Calu3 (cell line): ENCODE data around the gene CDC34. TPM values are rescaled to one million over a fixed set of nuclear protein-coding genes. Genes with fewer than 3 reads are reported as not detected.

Experiments used
- Bru-seq: library from RNA; stranded (reverse); fragments of 400-500 nt; gene quantifications from one replicate; lab custom pipeline; 2021; lab: Mats Ljungman, UMichigan
- BruChase-seq, 2 experiments: library from RNA; stranded (reverse); fragments of 400-500 nt; gene quantifications; one replicate each; lab custom pipeline; 2021; lab: Mats Ljungman, UMichigan
- BruUV-seq: library from RNA; stranded (reverse); fragments of 400-500 nt; replicated peaks from 2 replicates; lab custom pipeline; 2021; lab: Mats Ljungman, UMichigan
- CTCF ChIA-PET: fragments of 300-600 bp; sonication (Branson Sonifier 250); formaldehyde crosslinking; loops from one replicate; lab custom pipeline; 2022; ENCODE audit warnings: antibody characterized with exemption; lab: Charles Lee
- DNase-seq: peaks from one replicate; pipeline ENCODE4 v3.0.0; 2022
- H3K27ac Mint-ChIP-seq: one replicate; pipeline ENCODE4 v1.8.0; 2022; ENCODE audit warnings: mixed read lengths; ENCODE audit not compliant: unreplicated experiment
- H3K27me3 Mint-ChIP-seq: one replicate; pipeline ENCODE4 v1.8.0; 2022; ENCODE audit warnings: mixed read lengths; ENCODE audit not compliant: unreplicated experiment
- H3K36me3 Mint-ChIP-seq: one replicate; pipeline ENCODE4 v1.8.0; 2022; ENCODE audit warnings: mild to moderate bottlenecking, moderate library complexity, mixed read lengths; ENCODE audit not compliant: insufficient read depth, unreplicated experiment
- H3K4me1 Mint-ChIP-seq: one replicate; pipeline ENCODE4 v1.8.0; 2022; ENCODE audit warnings: mild to moderate bottlenecking, low read depth, mixed read lengths; ENCODE audit not compliant: unreplicated experiment
- H3K4me3 Mint-ChIP-seq: one replicate; pipeline ENCODE4 v1.8.0; 2022; ENCODE audit warnings: mild to moderate bottlenecking, low read depth, moderate library complexity, mixed read lengths; ENCODE audit not compliant: unreplicated experiment
- H3K9me3 Mint-ChIP-seq: one replicate; pipeline ENCODE4 v1.8.0; 2022; ENCODE audit warnings: low read depth, mixed read lengths; ENCODE audit not compliant: unreplicated experiment
- intact Hi-C: fragments of 100-400 bp; cut with micrococcal nuclease; formaldehyde crosslinking; loops from one replicate; pipeline ENCODE4 v1.10.0; 2022; ENCODE audit not compliant: unreplicated experiment
- long read RNA-seq: library from polyadenylated mRNA; stranded (forward); transcript quantifications from one replicate; pipeline ENCODE4 v2.0.0, GENCODE V29; 2022
- total RNA-seq: library from RNA; stranded (reverse); gene quantifications from 2 replicates; pipeline ENCODE4 v1.2.3, GENCODE V29; 2022
- TF ChIP-seq, protein P1 (sequence below): fragments of 200-600 bp; IDR thresholded peaks from one replicate; pipeline ENCODE4 v1.8.0; 2022; ENCODE audit warnings: antibody characterized with exemption; ENCODE audit not compliant: unreplicated experiment

The CDC34 gene
- total RNA-seq: 46.1 and 50.6 TPM in 2 replicates
- Bru-seq, nascent RNA: percentile 50 among the genes with signal in this experiment
- percentile 63 among the genes with signal in this experiment for BruChase-seq, experiment 1, labeled RNA remaining after a 6-hour chase
- percentile 58 among the genes with signal in this experiment for BruChase-seq, experiment 2, labeled RNA remaining after a 2-hour chase
- long read RNA-seq, transcript CDC34-202 (5 exons, 1,147 nt): minor isoform, 10 of 124 reads
- long read RNA-seq, transcript CDC34-201 (5 exons, 1,471 nt): major isoform, 88 of 124 reads
- long read RNA-seq, partial matches to known transcripts: 14 of 124 reads
- long read RNA-seq, other reads (novel, unspliced or antisense): 11 of 124 reads

DNA sequence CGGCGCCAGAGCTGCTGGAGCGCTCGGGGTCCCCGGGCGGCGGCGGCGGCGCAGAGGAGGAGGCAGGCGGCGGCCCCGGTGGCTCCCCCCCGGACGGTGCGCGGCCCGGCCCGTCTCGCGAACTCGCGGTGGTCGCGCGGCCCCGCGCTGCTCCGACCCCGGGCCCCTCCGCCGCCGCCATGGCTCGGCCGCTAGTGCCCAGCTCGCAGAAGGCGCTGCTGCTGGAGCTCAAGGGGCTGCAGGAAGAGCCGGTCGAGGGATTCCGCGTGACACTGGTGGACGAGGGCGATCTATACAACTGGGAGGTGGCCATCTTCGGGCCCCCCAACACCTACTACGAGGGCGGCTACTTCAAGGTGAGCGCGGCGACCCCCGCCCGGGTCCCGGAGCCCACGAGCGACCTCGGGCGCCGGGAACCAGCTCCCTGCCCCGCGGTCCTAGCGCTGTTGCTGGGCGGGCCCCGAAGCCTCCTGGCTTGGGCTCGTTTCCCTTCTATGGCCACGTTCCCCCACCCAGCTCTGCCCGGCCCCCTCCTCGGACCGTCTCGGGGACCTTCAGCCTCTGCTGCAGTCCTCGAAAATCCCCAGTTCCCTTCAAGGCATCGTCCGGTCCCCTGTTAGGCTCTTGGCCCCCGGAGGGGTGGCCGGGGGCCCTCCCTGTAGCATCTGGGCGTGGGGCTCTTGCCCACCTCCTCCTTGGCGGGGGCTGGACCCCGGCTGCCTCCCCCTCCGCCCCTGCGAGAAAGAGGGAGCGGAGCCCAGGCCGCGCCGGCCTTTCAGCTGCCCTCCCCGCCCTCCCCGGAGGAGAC, at the start of gene CDC34:
Gene CDC34 (plus strand): TSS at position 8 of the 808 bp plus-strand sequence. CDS start 172 bp downstream, at position 180.
- CTCF ChIA-PET: interaction anchor here (1.0 kb wide), 1 partner anchor 21 kb away, joined by 3 read pairs; no protein-coding TSS in a partner anchor
- H3K27me3 Mint-ChIP-seq: no peaks in the 10 kb centered on the region
- no TSS peak for BruUV-seq
- DNase-seq: no peak
- TF ChIP-seq, protein P1, sequence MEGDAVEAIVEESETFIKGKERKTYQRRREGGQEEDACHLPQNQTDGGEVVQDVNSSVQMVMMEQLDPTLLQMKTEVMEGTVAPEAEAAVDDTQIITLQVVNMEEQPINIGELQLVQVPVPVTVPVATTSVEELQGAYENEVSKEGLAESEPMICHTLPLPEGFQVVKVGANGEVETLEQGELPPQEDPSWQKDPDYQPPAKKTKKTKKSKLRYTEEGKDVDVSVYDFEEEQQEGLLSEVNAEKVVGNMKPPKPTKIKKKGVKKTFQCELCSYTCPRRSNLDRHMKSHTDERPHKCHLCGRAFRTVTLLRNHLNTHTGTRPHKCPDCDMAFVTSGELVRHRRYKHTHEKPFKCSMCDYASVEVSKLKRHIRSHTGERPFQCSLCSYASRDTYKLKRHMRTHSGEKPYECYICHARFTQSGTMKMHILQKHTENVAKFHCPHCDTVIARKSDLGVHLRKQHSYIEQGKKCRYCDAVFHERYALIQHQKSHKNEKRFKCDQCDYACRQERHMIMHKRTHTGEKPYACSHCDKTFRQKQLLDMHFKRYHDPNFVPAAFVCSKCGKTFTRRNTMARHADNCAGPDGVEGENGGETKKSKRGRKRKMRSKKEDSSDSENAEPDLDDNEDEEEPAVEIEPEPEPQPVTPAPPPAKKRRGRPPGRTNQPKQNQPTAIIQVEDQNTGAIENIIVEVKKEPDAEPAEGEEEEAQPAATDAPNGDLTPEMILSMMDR: no peak
- no peaks in the 10 kb centered on the region for H3K9me3 Mint-ChIP-seq
- H3K4me3 Mint-ChIP-seq: peak within 1 kb of the TSS; percentile 74
- peaks cover 9% of the 10 kb centered on the region for H3K4me1 Mint-ChIP-seq
- H3K27ac Mint-ChIP-seq: no peak within 1 kb of the TSS
- peaks cover 37% of the 10 kb centered on the region for H3K36me3 Mint-ChIP-seq
- intact Hi-C loops: no loop called here

- peaks cover 48% of the 10 kb centered on the region for H3K27me3 Mint-ChIP-seq
- no peak for DNase-seq
- H3K36me3 Mint-ChIP-seq: peaks cover 5% of the 10 kb centered on the region
- no peak overlapping the region for H3K27ac Mint-ChIP-seq
- BruUV-seq: no TSS peak
- CTCF ChIA-PET: no interaction called here
- H3K4me3 Mint-ChIP-seq: no peak overlapping the region
- TF ChIP-seq, protein P1: no peak
- H3K9me3 Mint-ChIP-seq: peaks cover 14% of the 10 kb centered on the region
- intact Hi-C loops: no loop called here
- H3K4me1 Mint-ChIP-seq: peaks cover 7% of the 10 kb centered on the region
These were observed 49.1 kb upstream of the CDC34 start for GRCh38 chr19:482186-483041.

DNA sequence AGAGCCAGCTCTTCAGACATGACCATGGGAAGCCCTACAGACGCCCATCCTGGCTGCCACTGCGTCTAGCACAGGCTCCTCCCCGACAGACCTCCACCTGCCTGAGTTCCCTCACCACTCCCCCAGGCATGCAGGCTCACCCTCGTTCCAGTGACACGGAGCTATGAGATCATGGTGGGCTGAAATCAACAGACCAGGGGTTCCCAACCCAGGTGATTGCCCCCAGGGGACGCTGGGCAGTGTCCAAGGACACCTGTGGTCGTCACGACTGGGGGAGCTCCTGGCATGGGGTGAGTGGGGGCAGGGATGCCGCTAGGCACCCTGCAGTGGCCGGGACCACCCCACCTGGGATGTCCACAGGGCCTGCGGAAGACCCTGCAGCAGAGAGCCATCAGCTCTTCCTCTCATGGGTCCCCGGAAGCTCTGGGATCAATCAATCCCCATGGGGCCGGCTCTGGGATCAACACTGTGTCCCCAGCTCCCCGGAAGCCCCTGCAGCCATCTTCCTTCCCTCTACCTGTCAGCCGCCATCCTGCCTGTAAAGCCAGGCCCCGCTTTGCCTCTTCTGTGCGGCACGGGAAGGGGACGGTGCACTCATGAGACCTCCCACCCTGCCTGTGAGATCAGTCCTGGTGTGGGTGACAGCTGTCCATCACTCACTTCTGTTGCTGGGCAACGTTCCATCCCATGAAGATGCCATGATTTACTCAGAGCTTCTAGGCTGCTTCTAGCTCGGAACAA, 48.1 kb upstream of the CDC34 start:
- intact Hi-C loops: no loop called here
- Mint-ChIP-seq H3K9me3 (peaks cover 14% of the 10 kb centered on the region), H3K36me3 (peaks cover 12% of the 10 kb centered on the region), H3K4me3 (no peak overlapping the region), H3K27me3 (peaks cover 48% of the 10 kb centered on the region), H3K4me1 (peaks cover 7% of the 10 kb centered on the region), H3K27ac (no peak overlapping the region)
- BruUV-seq: no TSS peak
- CTCF ChIA-PET: interaction anchor here (0.8 kb wide), 1 partner anchor 149 kb away, joined by 3 read pairs; no protein-coding TSS in a partner anchor
- no peak for DNase-seq
- TF ChIP-seq, protein P1: no peak
